A549 treated with GW870086 at 1 μM for 4 hours (cell line): Measurements from ENCODE around the gene SLC20A1. TPM values are rescaled to one million over a fixed set of nuclear protein-coding genes. Genes with fewer than 3 reads are reported as not detected.

Experiments used
- total RNA-seq: library from RNA; stranded (reverse); fragments of 200-300 nt; extraction: Qiagen RNA extraction; gene quantifications from 5 replicates; pipeline ENCODE4 v1.2.3, GENCODE V29; 2022; ENCODE audit warnings: low read depth

The SLC20A1 gene, protein sequence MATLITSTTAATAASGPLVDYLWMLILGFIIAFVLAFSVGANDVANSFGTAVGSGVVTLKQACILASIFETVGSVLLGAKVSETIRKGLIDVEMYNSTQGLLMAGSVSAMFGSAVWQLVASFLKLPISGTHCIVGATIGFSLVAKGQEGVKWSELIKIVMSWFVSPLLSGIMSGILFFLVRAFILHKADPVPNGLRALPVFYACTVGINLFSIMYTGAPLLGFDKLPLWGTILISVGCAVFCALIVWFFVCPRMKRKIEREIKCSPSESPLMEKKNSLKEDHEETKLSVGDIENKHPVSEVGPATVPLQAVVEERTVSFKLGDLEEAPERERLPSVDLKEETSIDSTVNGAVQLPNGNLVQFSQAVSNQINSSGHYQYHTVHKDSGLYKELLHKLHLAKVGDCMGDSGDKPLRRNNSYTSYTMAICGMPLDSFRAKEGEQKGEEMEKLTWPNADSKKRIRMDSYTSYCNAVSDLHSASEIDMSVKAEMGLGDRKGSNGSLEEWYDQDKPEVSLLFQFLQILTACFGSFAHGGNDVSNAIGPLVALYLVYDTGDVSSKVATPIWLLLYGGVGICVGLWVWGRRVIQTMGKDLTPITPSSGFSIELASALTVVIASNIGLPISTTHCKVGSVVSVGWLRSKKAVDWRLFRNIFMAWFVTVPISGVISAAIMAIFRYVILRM
- 161 to 186 TPM (median 183 TPM) in 5 replicates for total RNA-seq

DNA sequence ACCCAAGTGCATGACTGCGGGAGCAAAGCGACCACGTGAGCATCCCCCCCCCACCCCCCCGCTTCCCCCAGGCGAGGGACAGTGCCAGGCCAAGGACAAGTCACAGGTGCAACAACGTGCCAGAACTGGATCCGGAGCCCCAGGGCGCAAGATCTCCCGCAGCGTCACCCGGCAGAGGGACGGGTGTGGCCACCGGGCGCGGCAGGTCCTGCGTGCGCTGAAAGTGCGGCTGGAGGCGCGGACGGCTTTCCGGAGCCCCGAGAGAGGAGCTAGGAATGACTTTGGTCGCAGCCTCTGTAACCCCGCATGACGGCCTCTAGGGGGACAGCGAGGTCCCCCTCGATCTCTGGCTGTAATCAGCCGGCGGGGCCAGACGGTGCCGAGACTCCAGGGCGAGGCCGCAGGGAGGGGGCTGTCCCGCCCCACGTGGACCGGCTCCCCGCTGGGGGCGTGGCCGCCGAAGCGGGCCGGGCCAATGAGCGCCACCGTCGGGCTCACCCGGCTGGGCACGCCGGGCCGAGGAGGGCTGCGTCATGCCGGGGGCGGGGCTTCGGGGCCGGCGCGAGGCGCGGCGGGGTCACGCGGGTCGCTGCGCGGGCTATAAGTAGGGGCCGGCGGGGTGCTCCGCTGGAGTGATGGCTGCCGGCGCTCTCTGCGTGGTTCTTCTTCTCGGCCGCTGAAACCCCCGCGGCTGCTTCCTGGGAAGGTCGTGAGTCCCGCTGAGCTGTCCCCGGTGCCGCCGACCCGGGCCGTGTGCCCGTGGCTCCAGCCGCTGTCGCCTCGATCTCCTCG, at the start of gene SLC20A1:
SLC20A1 (plus strand) TSS at position 630 of the 792 bp plus-strand sequence. CDS start 890 bp downstream, outside the sequence.

Other genes with a start within 250 kb of the SLC20A1 start
- gene RGPD8, start 212.3 kb upstream of the SLC20A1 start, total RNA-seq: 2.2 to 3.3 TPM (median 3.1 TPM) in 5 replicates
- 32.3 to 40.2 TPM (median 39.1 TPM) in 5 replicates for gene TTL, start 163.8 kb upstream of the SLC20A1 start, total RNA-seq
- gene POLR1B, start 103.5 kb upstream of the SLC20A1 start, total RNA-seq: 22.9 to 25.3 TPM (median 23.9 TPM) in 5 replicates
- gene CHCHD5, start 61.3 kb upstream of the SLC20A1 start, total RNA-seq: 56.0 to 74.4 TPM (median 61.1 TPM) in 5 replicates
- not detected in 5 replicates for gene NT5DC4, start 75.1 kb downstream of the SLC20A1 start, total RNA-seq
- gene CKAP2L, start 118.7 kb downstream of the SLC20A1 start, total RNA-seq: 10.5 to 16.2 TPM (median 13.9 TPM) in 5 replicates
- 0.09 to 0.35 TPM (median 0.21 TPM) in 5 replicates for gene IL1A, start 138.6 kb downstream of the SLC20A1 start, total RNA-seq
- gene IL1B, start 190.8 kb downstream of the SLC20A1 start, total RNA-seq: 0.13 to 0.22 TPM (median 0.14 TPM) in 5 replicates